SK-MEL-5 (cell line): ENCODE results near the gene CFH. TPM values are rescaled to one million over a fixed set of nuclear protein-coding genes. Genes with fewer than 3 reads are reported as not detected.
"Not testable (repeated sequence)": the region's sequence is repeated elsewhere in the genome, so short reads cannot be mapped to it uniquely, and the experiment has no call there.

Experiments
- DNase-seq: peaks from one replicate; pipeline ENCODE4 v3.0.0-alpha.2; 2016; ENCODE audit warnings: low read depth, low spot score
- in situ Hi-C: cut with HindIII; loops from 2 replicates; pipeline ENCODE4 v1.10.0; 2016; ENCODE audit warnings: low sequenced_read_pairs, high pct_unique_total_duplicates, low pct_unique_long_range_greater_than_20kb
- total RNA-seq: library from RNA; depleted of rRNA; stranded (reverse); fragments of >200 nt; shearing (Covaris generic); gene quantifications from 2 replicates; pipeline ENCODE4 v1.2.3, GENCODE V29; 2014

CFH gene
- total RNA-seq, 1 experiment from 2014 or later = 1.3 TPM

- DNase-seq = peak; percentile 74
- in situ Hi-C loops = no loop called here
These were observed 71.7 kb downstream of the CFH start for GRCh38 chr1:196723325-196724185.

- in situ Hi-C loops = no loop called here
- peak; percentile 9 for DNase-seq
These were observed 80.7 kb downstream of the CFH start for GRCh38 chr1:196732526-196732925.

GRCh38 chr1:196733091-196733970, 81.5 kb downstream of the CFH start:
- in situ Hi-C loops = no loop called here
- DNase-seq = no peak

- in situ Hi-C loops = no loop called here
- peak; percentile 64 for DNase-seq
These were observed 82.2 kb downstream of the CFH start for GRCh38 chr1:196734006-196734405.

GRCh38 chr1:196734460-196734859, 82.6 kb downstream of the CFH start:
- peak; percentile 35 for DNase-seq
- in situ Hi-C loops = no loop called here

- in situ Hi-C loops = no loop called here
- DNase-seq = no peak
These were observed 86.9 kb downstream of the CFH start for GRCh38 chr1:196738730-196739129.

GRCh38 chr1:196743244-196743643, 91.4 kb downstream of the CFH start:
- peak; percentile 63 for DNase-seq
- in situ Hi-C loops = not testable (repeated sequence)

GRCh38 chr1:196765019-196765740, 113.3 kb downstream of the CFH start:
- in situ Hi-C loops, DNase-seq: not testable (repeated sequence)

- in situ Hi-C loops, DNase-seq: not testable (repeated sequence)
These were observed 118.0 kb downstream of the CFH start for GRCh38 chr1:196769823-196770222.

GRCh38 chr1:196773713-196774112, 121.9 kb downstream of the CFH start:
- in situ Hi-C loops = no loop called here

GRCh38 chr1:196774175-196774574, 122.3 kb downstream of the CFH start:
- in situ Hi-C loops = no loop called here
- no peak for DNase-seq

More at GRCh38 chr1:196773713-196774112, 121.9 kb downstream of the CFH start:
- no peak for DNase-seq

GRCh38 chr1:196774603-196775002, 122.8 kb downstream of the CFH start, which contains the start of gene CFHR3:
Gene CFHR3, plus strand, starts transcription at chr1:196774840. Its CDS starts 47 bp downstream, at chr1:196774887.
- in situ Hi-C loops = no loop called here
- DNase-seq = no peak

GRCh38 chr1:196777603-196778002, 125.8 kb downstream of the CFH start:
- no peak for DNase-seq
- in situ Hi-C loops = no loop called here

- peak; percentile 13 for DNase-seq
- in situ Hi-C loops = no loop called here
These were observed 127.2 kb downstream of the CFH start for GRCh38 chr1:196779093-196779492.

GRCh38 chr1:196791252-196791651, 139.4 kb downstream of the CFH start:
- in situ Hi-C loops, DNase-seq: not testable (repeated sequence)

GRCh38 chr1:196794103-196794502, 142.3 kb downstream of the CFH start:
- in situ Hi-C loops, DNase-seq: not testable (repeated sequence)
